GM19193 (cell line): ENCODE results near the gene CRIP3.

Experiments used
- POLR2A ChIP-seq: IDR thresholded peaks from 4 replicates; pipeline ENCODE4 v1.6.1; 2011; ENCODE audit not compliant: insufficient read depth, insufficient read length; ENCODE audit errors: extremely low read depth

Gene CRIP3

DNA sequence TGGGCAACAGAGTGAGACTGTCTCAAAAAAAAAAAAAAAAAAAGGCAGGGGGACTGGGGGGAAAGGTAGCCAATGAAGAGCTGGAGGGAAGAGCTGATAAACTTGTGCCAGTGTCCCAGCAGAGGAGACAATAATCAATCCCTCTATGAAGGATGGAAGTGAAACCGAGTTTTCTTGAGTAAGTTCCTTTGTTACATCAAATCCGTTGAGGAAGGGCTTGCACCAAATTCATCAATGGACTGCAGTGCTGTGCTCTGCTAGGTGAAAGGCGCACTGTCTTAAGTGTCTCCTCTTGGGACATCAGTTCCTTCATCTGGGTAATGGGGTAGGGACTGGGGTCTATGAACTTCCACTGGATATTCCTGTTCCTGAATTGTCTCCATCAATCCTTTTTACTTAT, 3.0 kb upstream of the CRIP3 start:
- no peak for TF ChIP-seq POLR2A

GRCh38 chr6:43310624-43311023, 2.0 kb upstream of the CRIP3 start:
- TF ChIP-seq POLR2A, result no peak

- TF ChIP-seq POLR2A, result no peak
Observed at GRCh38 chr6:43310134-43310533, 1.5 kb upstream of the CRIP3 start.

GRCh38 chr6:43308990-43309477, 408 bp upstream of the CRIP3 start:
- TF ChIP-seq POLR2A, result no peak

DNA sequence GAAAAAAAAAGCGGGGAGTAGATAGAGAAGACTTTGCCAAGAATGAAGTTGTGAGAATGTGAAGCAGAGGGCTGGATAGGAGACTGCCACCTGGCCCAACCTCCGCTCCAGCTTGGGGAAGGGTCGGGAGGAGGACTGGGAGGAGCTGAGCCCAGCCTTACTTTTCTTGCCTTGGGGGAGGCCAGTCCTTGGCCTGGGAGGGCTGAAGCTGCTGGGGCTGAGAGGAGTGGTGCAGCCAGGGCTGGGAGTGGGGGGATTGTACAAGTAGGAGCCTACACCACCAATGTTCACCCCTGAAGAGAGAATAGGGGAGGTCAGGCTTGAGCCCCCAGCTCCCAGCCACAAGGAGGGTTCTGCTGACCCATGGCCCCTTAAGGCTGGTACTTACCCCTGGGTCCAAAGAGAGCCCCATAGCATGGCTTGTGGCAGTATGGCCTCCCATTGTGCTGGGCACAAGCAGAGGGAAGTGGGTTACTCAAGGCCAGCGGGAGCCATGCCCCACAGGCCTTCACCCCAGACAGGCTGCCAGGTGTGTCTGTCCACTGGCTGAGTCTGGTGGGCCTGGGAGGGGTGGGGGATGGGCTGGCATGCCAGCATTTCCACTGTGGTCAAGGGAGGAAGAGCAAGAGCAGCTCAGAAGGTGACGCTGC, 1.1 kb downstream of the CRIP3 start:
- TF ChIP-seq POLR2A, result no peak

DNA sequence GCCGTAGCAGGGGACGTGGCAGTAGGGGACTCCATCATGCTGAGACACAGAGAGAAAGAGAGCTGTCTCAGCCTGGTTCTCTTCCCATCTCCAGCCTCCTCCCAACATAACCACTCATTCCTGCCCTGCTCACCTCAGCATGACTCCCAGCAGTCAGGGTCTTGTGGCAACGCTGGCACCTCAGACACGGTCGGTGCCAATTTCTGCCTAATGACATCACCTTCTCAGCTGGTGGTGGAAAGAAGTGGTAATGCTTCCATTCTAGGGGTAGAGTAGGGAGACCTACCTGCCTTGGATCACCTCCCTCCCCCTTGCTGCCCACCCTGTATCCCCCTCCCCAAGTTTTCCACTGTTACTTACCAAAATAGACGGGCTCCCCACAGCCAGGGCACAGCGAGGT, 2.5 kb downstream of the CRIP3 start:
- no peak for TF ChIP-seq POLR2A

GRCh38 chr6:43304882-43305281, 3.7 kb downstream of the CRIP3 start:
- TF ChIP-seq POLR2A, result no peak

DNA sequence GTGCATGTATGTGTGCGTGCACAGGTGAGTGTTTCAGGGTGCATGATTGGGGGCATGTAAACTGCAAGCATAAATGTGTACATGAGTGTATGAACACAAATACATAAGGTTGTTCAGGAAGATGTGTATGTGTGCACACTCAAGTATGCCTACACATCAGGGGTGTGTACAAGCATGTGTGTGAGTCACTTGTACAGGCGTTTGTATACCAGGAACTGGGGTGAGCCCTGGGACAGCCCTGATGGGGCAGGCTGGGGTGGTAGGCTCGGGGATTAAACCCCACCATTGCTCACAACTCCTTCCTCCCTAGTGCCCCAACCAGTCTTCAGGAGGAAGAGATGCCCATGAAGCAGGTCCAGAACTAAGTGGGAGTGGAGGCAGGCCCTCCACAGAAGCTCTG, 4.3 kb downstream of the CRIP3 start:
- TF ChIP-seq POLR2A, result no peak

- no peak for TF ChIP-seq POLR2A
Observed at GRCh38 chr6:43303751-43304331, 4.8 kb downstream of the CRIP3 start.

GRCh38 chr6:43302126-43302525, 6.5 kb downstream of the CRIP3 start:
- no peak for TF ChIP-seq POLR2A

DNA sequence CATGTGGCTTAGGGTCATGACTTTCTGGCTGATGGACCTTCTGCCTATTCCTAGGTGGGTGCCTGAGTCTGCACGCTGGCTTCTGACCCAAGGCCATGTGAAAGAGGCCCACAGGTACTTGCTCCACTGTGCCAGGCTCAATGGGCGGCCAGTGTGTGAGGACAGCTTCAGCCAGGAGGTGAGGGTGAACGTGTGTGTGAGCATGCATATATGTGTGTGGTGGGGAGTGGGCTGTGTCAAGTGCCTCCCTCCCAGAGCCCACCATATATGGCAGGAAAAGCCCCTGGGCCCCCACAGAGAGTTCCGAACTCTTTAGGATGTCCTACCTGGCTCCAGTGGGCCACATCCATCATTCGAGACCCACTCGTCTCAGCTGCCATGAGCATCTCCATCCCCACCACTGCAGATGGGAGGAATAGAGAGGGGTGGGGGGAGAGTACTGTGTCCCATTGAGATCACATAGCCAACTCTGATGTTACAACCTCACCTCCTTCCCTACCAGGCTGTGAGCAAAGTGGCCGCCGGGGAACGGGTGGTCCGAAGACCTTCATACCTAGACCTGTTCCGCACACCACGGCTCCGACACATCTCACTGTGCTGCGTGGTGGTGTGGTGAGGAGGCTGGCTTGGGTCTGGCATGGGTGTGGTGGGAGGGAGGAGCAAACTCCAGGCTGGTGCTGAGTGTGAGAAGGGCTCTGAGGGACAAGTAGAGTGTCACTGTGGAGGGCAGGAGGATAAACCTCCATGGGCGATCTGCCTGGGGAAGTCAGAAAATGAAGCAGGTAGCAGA, 7.3 kb downstream of the CRIP3 start:
- no peak for TF ChIP-seq POLR2A

DNA sequence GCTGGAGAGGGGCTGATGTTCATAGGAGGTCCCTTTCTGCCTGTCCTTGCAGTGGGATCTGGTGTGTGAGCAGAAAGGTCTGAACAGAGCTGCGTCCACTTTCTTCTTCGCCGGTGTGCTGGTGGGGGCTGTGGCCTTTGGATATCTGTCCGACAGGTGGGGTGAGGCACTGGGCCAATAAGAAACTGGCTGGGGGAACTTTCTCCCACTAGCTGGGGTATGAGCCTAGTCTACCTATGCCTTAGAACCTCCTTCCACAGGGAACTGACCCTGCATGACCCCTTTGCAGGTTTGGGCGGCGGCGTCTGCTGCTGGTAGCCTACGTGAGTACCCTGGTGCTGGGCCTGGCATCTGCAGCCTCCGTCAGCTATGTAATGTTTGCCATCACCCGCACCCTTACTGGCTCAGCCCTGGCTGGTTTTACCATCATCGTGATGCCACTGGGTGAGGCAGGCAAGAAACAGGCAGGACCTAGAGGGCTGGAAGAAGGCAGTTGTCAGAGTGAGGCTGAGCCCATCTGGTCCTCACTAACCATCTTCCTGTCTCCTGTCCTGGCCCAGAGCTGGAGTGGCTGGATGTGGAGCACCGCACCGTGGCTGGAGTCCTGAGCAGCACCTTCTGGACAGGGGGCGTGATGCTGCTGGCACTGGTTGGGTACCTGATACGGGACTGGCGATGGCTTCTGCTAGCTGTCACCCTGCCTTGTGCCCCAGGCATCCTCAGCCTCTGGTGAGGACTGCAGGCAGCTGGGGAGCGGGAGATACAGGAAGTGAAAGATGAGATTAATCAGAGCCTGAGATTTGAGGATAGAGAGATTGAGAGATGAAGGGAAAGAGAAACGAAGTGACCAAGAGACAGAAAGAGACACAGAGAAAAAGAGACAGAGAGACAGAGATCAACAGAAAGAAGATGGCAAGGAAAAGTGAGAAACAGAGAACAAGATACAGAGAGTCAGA, 9.0 kb downstream of the CRIP3 start:
- no peak for TF ChIP-seq POLR2A

- TF ChIP-seq POLR2A, result no peak
Observed at GRCh38 chr6:43298565-43299337, 9.9 kb downstream of the CRIP3 start.

GRCh38 chr6:43297644-43298564, 10.7 kb downstream of the CRIP3 start, which contains the start of gene SLC22A7:
Gene SLC22A7, plus strand, starts transcription at chr6:43298260. Its CDS starts 99 bp downstream, at chr6:43298359.
- TF ChIP-seq POLR2A, result no peak
